ENCODE results near the gene CCDC14.
"Not testable (repeated sequence)": the region's sequence is repeated elsewhere in the genome, so short reads cannot be mapped to it uniquely, and the experiment has no call there.

DNA sequence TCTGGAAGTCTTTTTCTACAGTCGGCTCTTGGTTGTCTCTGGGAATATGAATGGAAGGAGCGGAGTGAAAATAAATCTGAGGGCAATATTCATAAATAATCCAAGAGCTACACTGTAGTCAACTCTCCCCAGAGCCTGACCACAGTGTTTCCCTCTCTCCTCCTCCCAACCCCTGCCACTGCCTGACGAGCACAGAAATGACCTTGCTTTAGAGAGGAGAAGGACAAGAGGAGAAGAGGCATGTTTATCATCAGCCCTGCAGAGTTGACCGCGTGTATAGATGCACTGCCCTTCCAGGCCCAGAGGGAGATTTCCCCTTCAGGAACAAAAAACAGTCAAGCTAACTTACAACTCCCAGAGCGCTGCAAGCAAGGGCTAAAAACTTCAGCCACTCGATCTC, 14.0 kb upstream of the CCDC14 start:
- not testable (repeated sequence) for TF ChIP-seq EZH2 (IDR thresholded peaks at IDR 0.05); POLR2AphosphoS5 (IDR thresholded peaks at IDR 0.05; ENCODE audit: borderline replicate concordance, low read depth, low read length); FOXP2 (optimal IDR thresholded peaks at IDR 0.05; ENCODE audit: control extremely low read depth, extremely low read length, insufficient read depth)
